Fibroblast of skin of scalp (primary cell): ENCODE data around the gene NDUFA5.

ENCODE experiments used
- DNase-seq: peaks from one replicate; pipeline ENCODE4 v3.0.0-alpha.2; 2013

NDUFA5 gene

GRCh38 chr7:123502201-123502600, 55.4 kb downstream of the NDUFA5 start:
- DNase-seq = no peak

- DNase-seq = no peak
Observed at GRCh38 chr7:123500878-123501489, 56.6 kb downstream of the NDUFA5 start.

- DNase-seq = peak; percentile 3
Observed at GRCh38 chr7:123499211-123499970, 58.2 kb downstream of the NDUFA5 start.

- DNase-seq = no peak
Observed at GRCh38 chr7:123498601-123499000, 59.0 kb downstream of the NDUFA5 start.

- DNase-seq = no peak
Observed at GRCh38 chr7:123498031-123498430, 59.6 kb downstream of the NDUFA5 start.

GRCh38 chr7:123494193-123494796, 63.3 kb downstream of the NDUFA5 start:
- DNase-seq = peak; percentile 32

- DNase-seq = no peak
Observed at GRCh38 chr7:123492485-123492884, 65.1 kb downstream of the NDUFA5 start.
